GM12878 (cell line): ENCODE measurements around the gene FOSB. TPM values are rescaled to one million over a fixed set of nuclear protein-coding genes. Genes with fewer than 3 reads are reported as not detected.

Source experiments
- ATAC-seq: fragments of 200-7000 bp; cut with Tn5 transposase; 3 replicates; pipeline ENCODE4 v1.9.1; 2020; ENCODE audit warnings: mild to moderate bottlenecking, moderate library complexity
- BruUV-seq: library from RNA; stranded (reverse); fragments of 400-500 nt; replicated peaks from 2 replicates; lab custom pipeline; 2021; lab: Mats Ljungman, UMichigan
- CTCF ChIA-PET: fragments of 300-600 bp; sonication (Branson Sonifier 250); formaldehyde crosslinking; extraction: SDS; loops from one replicate; lab custom pipeline; 2021; ENCODE audit warnings: inconsistent platforms; lab: Yijun Ruan, JAX
- POLR2A ChIA-PET: fragments of 350-600 bp; formaldehyde crosslinking; extraction: SDS; loops from one replicate; lab custom pipeline; 2021; ENCODE audit warnings: inconsistent platforms; lab: Charles Lee
- RAD21 ChIA-PET: fragments of 300-600 bp; sonication (Branson Sonifier 250); formaldehyde crosslinking; loops from one replicate; lab custom pipeline; 2023; ENCODE audit warnings: antibody characterized with exemption; ENCODE audit not compliant: unreplicated experiment; lab: Charles Lee
- SMC1A ChIA-PET: fragments of 300-600 bp; sonication (Branson Sonifier 250); formaldehyde crosslinking; loops from one replicate; lab custom pipeline; 2023; ENCODE audit not compliant: unreplicated experiment, uncharacterized antibody; lab: Charles Lee
- DNase-seq: peaks from one replicate; pipeline ENCODE4 v3.0.0-alpha.2; 2011; ENCODE audit warnings: low read depth, low spot score
- FAIRE-seq: peaks from 3 replicates; lab custom pipeline; 2011; peaks lifted over from hg19 to GRCh38; lab: Jason Lieb, UNC
- H2AFZ ChIP-seq: 2 replicates; pipeline ENCODE4 v1.6.0; 2011; ENCODE audit warnings: low read depth, low read length, control low read depth; ENCODE audit not compliant: control insufficient read depth
- H3K27ac ChIP-seq: 2 replicates; pipeline ENCODE4 v1.5.1; 2011; ENCODE audit warnings: control low read depth; ENCODE audit not compliant: control insufficient read depth, insufficient read depth
- H3K27me3 ChIP-seq, 2 experiments: replicated peaks in 1 of 2; 2 replicates each; pipeline versions ENCODE4 v1.6.0 to v1.6.1; 2011; ENCODE audit warnings: low read length in 1 of 2; ENCODE audit not compliant: control insufficient read depth in 2 of 2, insufficient read depth in 2 of 2
- H3K36me3 ChIP-seq, 2 experiments: 2 replicates each; pipeline ENCODE4 v1.5.1; 2011; ENCODE audit warnings: low read length in 1 of 2; ENCODE audit not compliant: control insufficient read depth in 2 of 2, insufficient read depth in 2 of 2
- H3K4me1 ChIP-seq: 2 replicates; pipeline ENCODE4 v1.6.1; 2011; ENCODE audit warnings: mild to moderate bottlenecking, low read length, moderate library complexity, mixed read lengths; ENCODE audit not compliant: control insufficient read depth, insufficient read depth
- H3K4me2 ChIP-seq: 2 replicates; pipeline ENCODE4 v1.6.0; 2011; ENCODE audit warnings: control low read depth; ENCODE audit not compliant: control insufficient read depth, insufficient read depth
- H3K4me3 ChIP-seq: fragments of 200-600 bp; sonication (generic); 2 replicates; pipeline ENCODE4 v1.5.1; 2016
- H3K79me2 ChIP-seq: 2 replicates; pipeline ENCODE4 v1.6.0; 2011; ENCODE audit warnings: low read length; ENCODE audit not compliant: control insufficient read depth, insufficient read depth
- H3K9ac ChIP-seq: 2 replicates; pipeline ENCODE4 v1.8.0; 2011; ENCODE audit warnings: low read length, control low read depth, mixed read lengths; ENCODE audit not compliant: control insufficient read depth, insufficient read depth
- H3K9me3 ChIP-seq: replicated peaks from 3 replicates; pipeline ENCODE4 v1.5.1; 2011; ENCODE audit warnings: mild to moderate bottlenecking, low read length; ENCODE audit not compliant: control insufficient read depth, insufficient read depth
- H4K20me1 ChIP-seq: 2 replicates; pipeline ENCODE4 v1.6.0; 2011; ENCODE audit not compliant: control insufficient read depth, insufficient read depth
- IKZF2 ChIP-seq, 2 experiments: fragments of 450-650 bp; IDR thresholded peaks; 2 replicates each; pipeline ENCODE4 v1.6.1; 2017; ENCODE audit warnings: mild to moderate bottlenecking in 2 of 2, moderate library complexity in 2 of 2
- MEF2A ChIP-seq: IDR thresholded peaks from 2 replicates; pipeline ENCODE4 v1.6.1; 2011; ENCODE audit warnings: low read depth, mild to moderate bottlenecking, low read length, moderate library complexity; ENCODE audit not compliant: insufficient read depth
- MXI1 ChIP-seq: fragments of 150-350 bp; IDR thresholded peaks from 2 replicates; pipeline ENCODE4 v1.6.1; 2011; ENCODE audit warnings: low read depth, mild to moderate bottlenecking, inconsistent platforms, low read length, improper control_type of control experiment
- POLR2A ChIP-seq: IDR thresholded peaks from 2 replicates; pipeline ENCODE4 v1.6.1; 2011; ENCODE audit warnings: low read depth, mild to moderate bottlenecking, low read length
- SIX5 ChIP-seq: IDR thresholded peaks from 2 replicates; pipeline ENCODE4 v1.6.1; 2011; ENCODE audit warnings: mild to moderate bottlenecking, low read depth, low read length, moderate library complexity; ENCODE audit not compliant: severe bottlenecking
- SUPT20H ChIP-seq: IDR thresholded peaks from 2 replicates; pipeline ENCODE4 v1.6.1; 2011; ENCODE audit warnings: low read depth, mild to moderate bottlenecking, low read length, moderate library complexity, borderline replicate concordance; ENCODE audit not compliant: control insufficient read depth
- WGBS: methylation state at CpG from one replicate; pipeline ENCODE4 v1.1.6; 2016; ENCODE audit warnings: low lambda C conversion rate; ENCODE audit not compliant: insufficient replicate concordance, insufficient coverage; ENCODE audit errors: missing lambda C conversion rate; 5-methylcytosine and 5-hydroxymethylcytosine counted together
- in situ Hi-C: fragments of 300-500 bp; cut with MboI; formaldehyde crosslinking; loops from 9 replicates; pipeline ENCODE4 v1.14.3; 2018; ENCODE audit warnings: mixed read lengths
- intact Hi-C: fragments of 100-400 bp; cut with micrococcal nuclease; formaldehyde crosslinking; loops from one replicate; pipeline ENCODE4 v1.14.2; 2022; ENCODE audit not compliant: unreplicated experiment
- polyA plus RNA-seq, 11 experiments: library from polyadenylated mRNA; depleted of rRNA in 4 of 11; unstranded in 6 of 11; stranded (reverse) in 5 of 11; fragments of >200 nt; fragmentation: Nextera tagmentation in 4 of 11; fragmentation: Illumina TruSeq in 1 of 11; extraction: Ambion mirVana in 4 of 11; extraction: Trizol in 1 of 11; gene quantifications; 1 replicate in 1 of 11; 2 replicates in 10 of 11; pipeline versions ENCODE4 v1.2.1 to v1.2.3, GENCODE V29; 2011 to 2016; ENCODE audit warnings: inconsistent platforms in 2 of 11, missing spikeins in 2 of 11, low read depth in 1 of 11
- total RNA-seq, 4 experiments: library from RNA; depleted of rRNA in 3 of 4; stranded (reverse); fragments of >200 nt in 3 of 4; fragmentation: Illumina TruSeq in 1 of 4; extraction: Trizol in 1 of 4; gene quantifications; 2 replicates each; pipeline versions ENCODE4 v1.2.1 to v1.2.3, GENCODE V29; 2013 to 2021

FOSB gene
- total and polyA plus RNA-seq, 10 of the 15 experiments (the other 5 are each of a cell fraction or from before 2014, with no cell fraction given): 0.06 to 0.56 (median 0.26) TPM

DNA sequence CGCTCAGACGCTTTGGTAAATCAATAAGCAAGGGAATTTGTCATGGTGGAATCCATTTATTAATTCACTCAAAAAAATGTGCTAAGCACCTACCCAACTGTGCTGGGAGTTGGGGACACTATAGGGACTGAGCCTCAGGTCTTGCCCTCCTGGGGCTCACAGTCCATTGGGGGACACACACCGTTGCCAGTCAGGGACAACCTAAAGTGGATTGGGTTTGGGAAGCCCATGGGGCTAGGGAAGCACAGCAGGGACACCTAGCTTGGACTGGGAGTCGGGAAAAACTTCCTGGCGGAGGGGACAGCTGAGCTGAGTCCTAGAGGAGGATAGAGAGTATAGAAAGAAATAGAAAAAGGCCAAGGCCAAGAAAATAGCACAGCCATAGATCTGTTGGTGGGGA lies 8.5 kb downstream of the FOSB start:
- H3K4me1 ChIP-seq: peaks cover 5% of the 10 kb centered on the region
- ChIA-PET RAD21 (interaction anchor here (0.7 to 5.0 kb wide), 5 partner anchors 9 to 73 kb away, joined by 4 to 206 read pairs (median 7); partner anchors contain the start of genes FOSB and PPP1R13L), POLR2A (interaction anchor here (0.5 to 1.4 kb wide), 6 partner anchors 37 to 1639 kb away, joined by 3 to 10 read pairs (median 4); no protein-coding TSS in a partner anchor), SMC1A (interaction anchor here (0.9 to 6.6 kb wide), 3 partner anchors 9 to 36 kb away, joined by 4 to 145 read pairs (median 5); no protein-coding TSS in a partner anchor), CTCF (interaction anchor here (1.4 to 9.0 kb wide), 6 partner anchors 8 to 166 kb away, joined by 5 to 385 read pairs (median 98); partner anchors contain the start of genes FOSB and PPP1R13L)
- H3K9me3 ChIP-seq: no peaks in the 10 kb centered on the region
- no peak for DNase-seq
- in situ Hi-C loops (loop anchor here (5.0 kb wide), 1 partner anchor 34 kb away; no protein-coding TSS in a partner anchor), intact Hi-C loops (loop anchor here (10.0 kb wide), 1 partner anchor 402 kb away; the partner anchor contains the start of genes GEMIN7 and ZNF296)
- no peaks in the 10 kb centered on the region for H3K79me2 ChIP-seq
- no peak overlapping the region for H3K4me2 ChIP-seq
- BruUV-seq: no TSS peak
- H3K27me3 ChIP-seq: peaks cover 0 to 2% of the 10 kb centered on the region in 2 experiments; a peak in 2 of 4 replicates
- H3K9ac ChIP-seq: no peak overlapping the region
- no peaks in the 10 kb centered on the region for H4K20me1 ChIP-seq
- no peak for FAIRE-seq
- no peak overlapping the region for H2AFZ ChIP-seq
- no peak overlapping the region for H3K27ac ChIP-seq
- TF ChIP-seq MEF2A (no peak), SUPT20H (no peak), MXI1 (no peak), IKZF2 (IDR thresholded peaks at IDR 0.05) (no peak), SIX5 (no peak), POLR2A (no peak)
- H3K4me3 ChIP-seq: no peak overlapping the region
- no peaks in the 10 kb centered on the region for H3K36me3 ChIP-seq
- no peak for ATAC-seq
- WGBS: 38% methylated on average over 5 of the region's 5 CpGs
